Measurements from ENCODE around the gene CXorf58.

GRCh38 chrX:23953908-23954269 lies 46.1 kb downstream of the CXorf58 start:
- no peak for TF ChIP-seq POLR2A (IDR thresholded peaks at IDR 0.05)
- no peak for TF ChIP-seq CTCF (IDR thresholded peaks at IDR 0.05)
